ENCODE data around the gene DNAJC5.

The DNAJC5 gene

DNA sequence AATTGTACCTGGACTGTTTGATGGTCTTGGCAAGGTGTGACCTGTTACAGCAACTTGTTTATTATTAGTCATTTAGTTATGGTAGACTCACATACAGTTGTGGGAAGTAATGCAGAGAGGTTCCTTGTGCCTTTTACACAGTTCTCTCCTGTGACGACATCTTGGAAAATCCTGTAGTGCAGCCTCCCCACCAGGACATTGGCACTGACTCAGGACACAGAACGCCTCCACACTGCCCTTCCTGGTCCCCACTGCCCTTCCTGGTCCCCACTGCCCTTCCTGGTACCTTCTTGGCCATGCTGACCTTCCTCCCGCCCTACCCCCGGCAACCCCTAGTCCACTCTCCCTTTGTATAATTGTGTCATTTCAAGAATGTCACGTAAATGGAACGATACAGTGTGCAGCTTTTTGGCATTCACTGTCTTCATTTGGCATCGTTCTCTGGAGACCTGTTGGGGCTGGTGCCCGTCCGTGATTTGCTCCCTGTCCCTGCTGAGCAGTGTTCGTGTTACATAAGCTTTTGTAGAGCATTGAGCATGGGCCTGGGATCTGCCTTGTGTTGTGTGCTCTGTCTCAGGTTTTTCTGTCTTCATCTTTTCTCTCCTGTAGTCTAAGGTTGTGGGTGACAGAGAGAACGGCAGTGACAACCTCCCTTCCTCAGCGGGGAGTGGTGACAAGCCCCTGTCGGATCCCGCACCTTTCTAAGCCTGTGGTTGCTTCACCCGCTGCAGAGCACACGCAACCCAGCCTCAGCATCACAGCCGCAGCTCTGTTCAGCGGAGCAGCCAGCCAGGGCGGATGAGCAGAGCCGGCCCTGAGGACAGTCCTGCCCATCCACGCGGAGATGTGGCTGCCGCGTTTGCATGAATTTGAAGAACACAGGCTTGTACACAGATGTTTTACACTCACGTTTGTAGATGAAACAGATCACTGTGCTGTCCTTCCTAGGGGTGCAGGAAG lies 5.4 kb upstream of the DNAJC5 start:
- H3K4me1 Mint-ChIP-seq, result peaks cover 7% of the 10 kb centered on the region
- TF ChIP-seq CTCF (IDR thresholded peaks at IDR 0.05), result no peak
- H3K27ac Mint-ChIP-seq, result peak overlapping the region; percentile 71
- H3K4me3 Mint-ChIP-seq, result no peak overlapping the region
- peaks cover 35% of the 10 kb centered on the region for H3K36me3 Mint-ChIP-seq (ENCODE audit: low read depth)
- peaks cover 3% of the 10 kb centered on the region for H3K27me3 Mint-ChIP-seq (ENCODE audit: low read depth, poor library complexity)
- no peak for DNase-seq
- no peaks in the 10 kb centered on the region for H3K9me3 Mint-ChIP-seq

GRCh38 chr20:63890201-63890576 lies 4.7 kb upstream of the DNAJC5 start:
- Mint-ChIP-seq H3K4me1 (peaks cover 7% of the 10 kb centered on the region), H3K9me3 (no peaks in the 10 kb centered on the region), H3K27ac (peak overlapping the region; percentile 71), H3K27me3 (ENCODE audit: low read depth, poor library complexity) (peaks cover 3% of the 10 kb centered on the region), H3K4me3 (no peak overlapping the region), H3K36me3 (ENCODE audit: low read depth) (peaks cover 35% of the 10 kb centered on the region)
- no peak for DNase-seq
- no peak for TF ChIP-seq CTCF (IDR thresholded peaks at IDR 0.05)

DNA sequence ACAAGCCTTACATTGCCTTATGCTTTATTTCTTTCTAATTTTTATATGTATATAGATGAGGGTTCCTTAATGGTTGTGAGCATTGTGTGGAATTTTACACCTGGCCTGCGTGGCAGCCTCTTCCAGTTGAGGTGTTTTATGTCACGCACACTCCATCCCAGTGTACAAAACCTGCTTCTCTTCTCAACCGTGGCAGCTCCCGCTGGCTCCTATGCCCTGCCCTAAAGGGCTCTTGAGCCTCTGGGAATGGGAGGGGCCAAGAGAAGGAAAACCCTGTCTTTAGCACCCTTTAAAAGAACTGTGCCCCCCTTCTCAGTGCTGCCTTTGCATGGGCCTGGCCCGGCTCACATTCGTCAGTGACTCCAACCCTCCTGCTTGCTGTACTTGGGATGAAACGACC lies 4.3 kb upstream of the DNAJC5 start:
- Mint-ChIP-seq H3K27ac (no peak overlapping the region), H3K9me3 (no peaks in the 10 kb centered on the region), H3K36me3 (ENCODE audit: low read depth) (peaks cover 35% of the 10 kb centered on the region), H3K4me1 (peaks cover 7% of the 10 kb centered on the region), H3K27me3 (ENCODE audit: low read depth, poor library complexity) (peaks cover 3% of the 10 kb centered on the region), H3K4me3 (no peak overlapping the region)
- no peak for TF ChIP-seq CTCF (IDR thresholded peaks at IDR 0.05)
- DNase-seq, result no peak

GRCh38 chr20:63891061-63892002 lies 3.6 kb upstream of the DNAJC5 start:
- Mint-ChIP-seq H3K36me3 (ENCODE audit: low read depth) (peaks cover 35% of the 10 kb centered on the region), H3K27ac (peak overlapping the region; percentile 81), H3K9me3 (no peaks in the 10 kb centered on the region), H3K4me1 (peaks cover 14% of the 10 kb centered on the region), H3K4me3 (no peak overlapping the region), H3K27me3 (ENCODE audit: low read depth, poor library complexity) (peaks cover 3% of the 10 kb centered on the region)
- DNase-seq, result no peak
- no peak for TF ChIP-seq CTCF (IDR thresholded peaks at IDR 0.05)

DNA sequence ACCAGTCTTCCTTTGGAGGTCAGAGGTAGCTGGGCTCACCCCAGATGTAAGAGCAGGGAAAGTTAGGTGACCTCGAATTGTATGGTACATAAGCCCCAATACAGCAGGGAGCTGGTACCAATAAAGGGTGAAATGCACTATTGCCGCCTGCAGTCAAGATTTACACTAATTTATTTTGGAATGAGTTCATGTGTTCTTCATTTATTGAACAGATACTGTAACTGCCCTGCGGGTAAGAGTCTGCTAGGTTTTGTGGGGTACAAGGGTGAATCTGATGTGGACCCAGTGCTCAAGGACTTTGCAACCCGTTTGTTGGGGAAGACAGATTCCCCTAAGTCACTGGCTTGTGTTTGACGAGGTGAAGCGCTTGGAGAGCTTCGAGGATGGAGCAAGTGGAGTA lies 2.5 kb upstream of the DNAJC5 start:
- Mint-ChIP-seq H3K4me1 (peaks cover 24% of the 10 kb centered on the region), H3K4me3 (no peak overlapping the region), H3K27ac (peak overlapping the region; percentile 25), H3K36me3 (ENCODE audit: low read depth) (peaks cover 29% of the 10 kb centered on the region), H3K27me3 (ENCODE audit: low read depth, poor library complexity) (peaks cover 3% of the 10 kb centered on the region), H3K9me3 (no peaks in the 10 kb centered on the region)
- TF ChIP-seq CTCF (IDR thresholded peaks at IDR 0.05), result no peak
- no peak for DNase-seq
